ENCODE data around the gene METTL17. TPM values are rescaled to one million over a fixed set of nuclear protein-coding genes. Genes with fewer than 3 reads are reported as not detected.

Gene METTL17
- total RNA-seq, 1 experiment from 2014 or later = 39.6 TPM

- Histone ChIP-seq H3K27me3 (ENCODE audit: control insufficient read depth, insufficient read depth, low read length) (no peaks in the 10 kb centered on the region), H3K4me1 (ENCODE audit: control insufficient read depth, insufficient read depth, low read length) (no peaks in the 10 kb centered on the region), H3K4me3 (ENCODE audit: low read depth in 2 of 2, low read length in 2 of 2) (no peak overlapping the region), H3K36me3 (ENCODE audit: control insufficient read depth, insufficient read depth, low read length) (no peaks in the 10 kb centered on the region; the same call in 1 of the 2 replicates), H3K27ac (ENCODE audit: low read length) (no peak overlapping the region), H3K9me3 (ENCODE audit: control insufficient read depth, insufficient read depth, low read depth, low read length) (no peaks in the 10 kb centered on the region)
- CTCF ChIA-PET = no interaction called here
- ATAC-seq (no peak), DNase-seq (ENCODE audit: low read depth, low spot score) (no peak)
- intact Hi-C loops (cut with micrococcal nuclease; ENCODE audit: unreplicated experiment) (no loop called here), in situ Hi-C loops (cut with HindIII; ENCODE audit: low pct_unique_long_range_greater_than_20kb, low sequenced_read_pairs) (no loop called here)
- no TSS peak for BruUV-seq (replicated peaks)
- POLR2A ChIA-PET = no interaction called here
- no peak for TF ChIP-seq REST (IDR thresholded peaks at IDR 0.05; ENCODE audit: insufficient read depth in 1 of 2, low read depth in 2 of 2, low read length in 1 of 2)
- no peak for TF ChIP-seq TCF7L2 (IDR thresholded peaks at IDR 0.05; ENCODE audit: low read depth, low read length)
- TF ChIP-seq CTCF (IDR thresholded peaks at IDR 0.05) = no peak
- no peak for TF ChIP-seq POLR2AphosphoS5 (IDR thresholded peaks at IDR 0.05; ENCODE audit: low read depth, low read length)
- no peak for TF ChIP-seq SIN3A (IDR thresholded peaks at IDR 0.05; ENCODE audit: borderline replicate concordance, insufficient read depth, low read depth, low read length)
Observed at GRCh38 chr14:20999591-20999990, 9.8 kb downstream of the METTL17 start.

GRCh38 chr14:21001218-21001617 is 11.4 kb downstream of the METTL17 start:
- no peaks in the 10 kb centered on the region for H3K9me3 ChIP-seq (ENCODE audit: control insufficient read depth, insufficient read depth, low read depth, low read length)
- no TSS peak for BruUV-seq (replicated peaks)
- no peak overlapping the region for H3K27ac ChIP-seq (ENCODE audit: low read length)
- no peaks in the 10 kb centered on the region for H3K4me1 ChIP-seq (ENCODE audit: control insufficient read depth, insufficient read depth, low read length)
- in situ Hi-C loops (cut with HindIII; ENCODE audit: low pct_unique_long_range_greater_than_20kb, low sequenced_read_pairs) = no loop called here
- CTCF ChIA-PET = interaction anchor here (1.1 to 1.2 kb wide), 2 partner anchors 13 to 30 kb away, joined by 3 to 4 read pairs; no protein-coding TSS in a partner anchor
- TF ChIP-seq REST (IDR thresholded peaks at IDR 0.05; ENCODE audit: insufficient read depth in 1 of 2, low read depth in 2 of 2, low read length in 1 of 2) = no peak
- TF ChIP-seq SIN3A (IDR thresholded peaks at IDR 0.05; ENCODE audit: borderline replicate concordance, insufficient read depth, low read depth, low read length) = no peak
- TF ChIP-seq CTCF (IDR thresholded peaks at IDR 0.05) = no peak
- no peak for TF ChIP-seq TCF7L2 (IDR thresholded peaks at IDR 0.05; ENCODE audit: low read depth, low read length)
- TF ChIP-seq POLR2AphosphoS5 (IDR thresholded peaks at IDR 0.05; ENCODE audit: low read depth, low read length) = no peak
- intact Hi-C loops (cut with micrococcal nuclease; ENCODE audit: unreplicated experiment) = no loop called here
- POLR2A ChIA-PET = no interaction called here
- H3K27me3 ChIP-seq (ENCODE audit: control insufficient read depth, insufficient read depth, low read length) = no peaks in the 10 kb centered on the region
- no peak for ATAC-seq
- no peaks in the 10 kb centered on the region for H3K36me3 ChIP-seq (ENCODE audit: control insufficient read depth, insufficient read depth, low read length)
- DNase-seq (ENCODE audit: low read depth, low spot score) = no peak
- no peak overlapping the region for H3K4me3 ChIP-seq (ENCODE audit: low read depth in 2 of 2, low read length in 2 of 2)

Measured in Panc1 (cell line).